Hypothalamus (tissue), 51 donors: ENCODE results near the gene EEF1AKMT1.
"Not testable (repeated sequence)": the region's sequence is repeated elsewhere in the genome, so short reads cannot be mapped to it uniquely, and the experiment has no call there.

Source experiments
- DNase-seq, 51 donors: peaks; one replicate each; lab custom pipeline; 2025; lab: John Stamatoyannopoulos, UW

The EEF1AKMT1 gene

DNA sequence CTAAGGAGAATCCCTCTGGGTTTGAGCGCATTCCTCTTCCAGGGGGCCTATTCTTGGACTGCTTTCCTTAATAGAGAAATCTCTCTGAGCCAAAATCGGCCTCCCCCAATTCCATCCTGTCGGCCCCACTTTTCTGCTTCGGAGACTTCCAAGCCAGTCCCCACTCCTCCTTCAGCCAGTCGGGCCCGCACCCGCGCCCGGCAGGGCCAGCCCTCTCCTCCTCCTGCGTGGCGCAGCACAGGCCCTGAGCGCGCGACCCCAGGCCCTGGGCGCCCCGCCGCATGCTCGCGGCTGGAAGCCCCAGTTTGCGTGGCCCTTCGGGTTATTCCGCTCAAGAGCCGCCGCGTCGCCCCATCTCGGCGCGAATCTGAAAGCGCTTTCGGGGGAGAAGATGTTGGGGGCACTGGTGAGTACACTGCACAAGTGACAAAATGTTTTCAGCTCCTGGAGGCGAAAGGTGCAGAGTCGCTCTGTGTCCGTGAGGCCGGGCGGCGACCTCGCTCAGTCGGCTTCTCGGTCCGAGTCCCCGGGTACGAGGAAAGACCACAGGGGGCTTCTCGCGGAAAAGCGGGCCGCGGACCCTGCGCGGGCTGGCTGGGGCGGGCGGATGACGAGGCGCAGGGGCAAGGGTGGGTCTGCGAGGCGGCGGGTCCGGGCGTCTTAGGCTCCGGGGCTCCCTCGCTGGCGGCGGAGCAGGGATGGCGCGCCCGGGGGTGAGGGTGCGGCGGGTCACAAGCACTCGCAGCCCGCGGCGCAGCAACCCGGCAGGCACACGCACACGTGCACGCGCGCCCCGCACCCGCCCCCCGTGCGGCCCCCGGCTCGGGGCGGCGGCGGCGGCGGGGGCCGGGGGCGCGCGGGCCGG, 70.6 kb downstream of the EEF1AKMT1 start, which contains the start of gene IL17D:
Gene IL17D, plus strand, starts transcription at position 785 of the 865 bp plus-strand sequence. CDS start 303 bp downstream, outside the sequence.
- peak in 26 of 51 donors; percentile 10 to 70 (median 51) for DNase-seq

DNA sequence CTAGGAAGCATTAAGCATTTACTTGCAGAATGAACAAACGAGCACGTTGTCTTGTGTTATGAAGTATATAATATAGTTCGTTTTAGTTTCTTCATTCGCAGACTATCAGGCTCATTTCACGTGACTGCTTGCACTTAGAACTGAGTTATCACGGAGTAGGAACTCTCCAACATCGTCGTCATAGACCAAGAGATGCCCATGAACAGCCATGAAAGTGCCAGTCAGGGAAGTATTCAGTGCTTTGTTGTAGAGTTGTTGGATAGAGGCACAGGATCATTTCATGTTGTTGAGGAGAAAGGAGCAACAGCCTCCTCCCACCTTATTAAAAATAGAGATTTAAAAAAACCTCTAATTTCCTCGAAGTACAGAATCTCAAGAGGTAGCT, 71.2 kb downstream of the EEF1AKMT1 start:
- DNase-seq: peak in 1 of 51 donors; percentile 58

DNA sequence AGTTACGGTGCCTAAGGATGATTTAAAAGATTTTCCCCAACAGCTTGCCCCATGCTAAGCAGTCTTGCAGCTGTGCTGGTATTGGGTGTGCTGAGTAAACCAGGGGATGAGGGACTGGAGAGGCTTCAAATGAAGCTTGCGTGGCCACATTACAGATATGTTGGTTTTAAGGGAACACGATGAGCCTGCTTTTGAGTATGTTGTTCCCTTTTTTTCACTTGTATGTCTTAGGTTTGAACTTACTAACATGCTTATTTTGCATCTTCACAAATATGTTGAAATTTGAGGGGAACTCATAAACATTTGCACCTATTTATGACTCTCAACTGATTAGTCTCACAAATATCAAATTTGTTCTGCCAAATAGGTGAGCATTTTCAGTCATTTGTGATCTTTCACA, 72.3 kb downstream of the EEF1AKMT1 start:
- DNase-seq: no peak

DNA sequence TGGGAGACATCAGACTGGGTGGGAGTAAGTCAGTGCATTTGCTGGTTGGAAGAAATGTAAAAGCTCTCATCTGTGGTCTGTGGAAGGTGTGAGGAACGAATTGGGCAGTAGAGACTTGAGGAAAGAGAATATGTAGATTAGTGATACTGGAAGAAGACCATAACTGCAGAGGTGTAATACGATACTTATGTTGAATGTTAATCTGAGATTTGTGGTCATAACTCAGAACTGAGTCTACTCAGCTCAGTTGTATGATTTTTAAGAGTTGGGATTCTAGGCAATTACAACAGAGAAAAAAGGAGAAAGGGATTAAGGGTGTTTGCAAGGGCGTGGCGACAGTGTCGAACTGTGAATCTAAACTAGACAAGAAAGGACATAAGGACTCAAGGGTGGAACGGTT, 73.5 kb downstream of the EEF1AKMT1 start:
- no peak for DNase-seq

DNA sequence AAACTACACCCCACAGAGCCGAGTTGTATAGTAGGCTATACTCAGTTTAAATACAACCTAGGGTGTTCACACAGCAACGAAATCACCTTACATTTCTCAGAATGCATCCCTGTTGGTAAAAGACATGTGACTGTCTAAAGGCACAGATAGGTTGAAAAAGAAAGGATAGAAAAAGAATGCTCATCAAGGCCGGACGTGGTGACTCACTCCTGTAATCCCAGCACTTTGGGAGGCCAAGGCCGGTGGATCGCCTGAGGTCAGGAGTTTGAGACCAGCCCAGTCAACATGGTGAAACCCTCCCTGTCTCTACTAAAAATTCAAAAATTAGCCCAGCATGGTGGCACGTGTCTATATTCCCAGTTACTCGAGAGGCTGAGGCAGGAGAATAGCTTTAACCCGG, 74.0 kb downstream of the EEF1AKMT1 start:
- no peak for DNase-seq

DNA sequence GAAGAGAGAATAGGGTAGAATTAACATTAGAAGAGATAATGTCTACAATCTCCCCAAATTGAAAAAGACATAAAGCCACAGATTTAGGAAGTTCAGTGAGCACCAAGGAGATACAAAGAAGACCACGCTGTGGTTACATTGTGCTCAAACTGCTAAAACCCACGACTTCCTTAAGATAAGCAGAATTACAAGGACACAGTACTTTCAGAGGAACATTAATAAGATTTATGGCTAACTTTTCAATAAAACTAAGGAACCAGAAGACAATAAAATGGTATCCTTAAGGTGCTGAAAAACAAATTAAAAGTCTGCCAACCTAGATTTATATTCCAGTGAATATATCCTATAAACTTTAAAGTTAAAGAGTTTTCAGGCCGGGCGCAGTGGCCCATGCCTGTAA, 77.7 kb downstream of the EEF1AKMT1 start:
- DNase-seq: no peak

DNA sequence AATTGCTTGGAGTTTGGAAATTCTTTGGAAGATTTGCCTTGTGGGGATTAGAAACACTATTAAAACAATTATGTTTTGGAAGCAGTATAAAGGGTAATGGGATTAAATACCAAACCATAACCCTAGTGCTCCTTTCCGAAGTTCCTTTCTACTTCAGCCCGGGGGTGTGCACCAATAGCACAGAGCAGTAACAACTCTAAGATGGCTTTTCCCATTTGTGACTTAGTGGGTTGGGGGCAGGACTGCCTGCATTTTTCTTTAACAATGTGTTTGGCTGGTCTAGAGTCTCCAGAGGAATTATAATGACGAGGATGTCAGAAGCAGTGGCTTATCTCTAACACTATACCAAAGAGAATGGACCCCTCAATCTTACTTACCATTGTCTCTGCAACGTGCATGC, 82.1 kb downstream of the EEF1AKMT1 start:
- no peak for DNase-seq

DNA sequence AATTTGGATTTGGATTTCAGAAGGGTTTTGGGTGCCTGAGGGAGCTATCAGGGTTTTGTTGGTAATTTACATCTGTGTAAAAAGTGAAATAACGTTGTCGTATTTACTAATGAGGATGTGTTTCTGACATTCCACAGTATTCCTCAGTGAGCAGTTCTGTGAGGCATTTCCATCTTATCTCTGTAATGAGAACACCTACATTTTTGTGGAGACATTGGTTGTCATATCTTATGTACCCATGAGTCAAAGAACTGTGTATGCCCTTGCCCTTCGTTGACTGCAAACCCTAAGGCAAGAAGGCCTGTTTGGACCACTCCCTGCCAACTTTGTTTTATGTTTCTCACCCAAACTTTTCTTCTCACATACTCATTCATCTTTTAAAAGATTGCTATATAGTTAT, 84.5 kb downstream of the EEF1AKMT1 start:
- DNase-seq: no peak

DNA sequence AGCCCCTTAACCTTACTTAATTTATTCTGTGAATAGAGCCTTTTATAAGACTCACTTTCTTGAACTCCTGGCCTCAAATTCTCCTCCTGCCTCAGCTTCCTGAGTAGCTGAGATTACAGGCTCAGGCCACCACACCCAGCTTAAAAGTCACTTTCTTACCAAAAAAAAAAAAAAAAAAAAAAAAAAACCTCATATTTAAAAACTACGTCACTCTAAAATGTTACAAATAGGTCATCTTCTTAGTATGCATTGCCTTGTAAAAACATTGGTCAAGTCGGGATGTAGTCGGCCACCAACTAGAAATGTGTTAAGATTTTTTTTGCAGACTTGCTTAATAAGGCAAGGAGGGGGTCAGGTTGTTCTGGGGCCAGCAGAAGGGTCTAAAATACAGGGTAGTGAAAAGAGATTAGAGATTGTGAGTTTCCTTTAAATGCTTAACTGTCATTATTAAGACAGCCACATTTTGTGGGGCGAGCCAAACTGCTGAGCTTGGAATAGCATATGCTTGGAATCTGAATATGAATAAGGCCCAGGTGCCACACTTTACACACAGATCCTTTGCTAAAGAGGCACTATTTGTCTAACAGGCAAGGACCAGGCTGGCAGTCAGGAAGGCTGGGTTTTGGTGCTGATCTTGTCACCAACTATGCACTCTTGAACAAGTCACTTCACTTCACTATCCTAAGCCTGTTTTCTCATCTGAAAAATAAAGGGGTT, 86.7 kb downstream of the EEF1AKMT1 start:
- DNase-seq: no peak

DNA sequence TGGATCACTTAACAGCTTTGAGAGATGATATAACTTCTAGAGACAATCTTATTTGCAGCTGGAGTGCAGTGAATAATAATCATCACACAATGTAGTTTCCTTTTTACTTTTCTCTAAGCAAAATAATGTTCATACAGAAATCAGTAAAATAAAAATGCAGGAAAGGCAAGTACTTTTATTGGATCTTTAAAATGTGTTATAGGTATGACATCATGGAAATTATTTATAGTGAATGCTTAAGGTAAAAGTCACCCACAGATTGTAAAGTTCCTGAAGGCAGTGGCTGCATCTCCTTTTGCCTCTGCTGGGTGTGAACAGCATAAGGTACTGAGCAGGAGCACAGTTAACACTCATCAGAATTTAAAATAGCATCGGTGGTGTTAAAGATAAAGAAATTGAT, 87.6 kb downstream of the EEF1AKMT1 start:
- no peak for DNase-seq

DNA sequence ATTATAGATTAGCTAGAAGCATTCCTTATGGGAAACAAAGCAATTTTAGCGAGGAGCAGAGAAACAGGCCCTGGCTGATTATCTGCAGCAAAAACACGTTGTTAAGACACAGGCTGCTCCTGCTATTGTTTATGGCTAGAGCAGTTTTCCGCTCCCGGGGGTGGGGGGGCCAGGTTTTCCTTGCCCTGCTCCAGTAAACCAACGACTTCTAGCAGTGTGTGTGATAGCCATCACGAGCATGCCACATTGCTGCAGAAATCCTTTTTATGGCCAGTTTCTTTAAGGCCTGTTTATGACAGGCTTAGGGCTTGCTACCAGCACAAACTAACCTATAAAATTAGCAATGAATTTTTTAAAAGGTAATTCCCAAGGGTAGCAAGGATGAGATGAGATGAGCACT, 88.7 kb downstream of the EEF1AKMT1 start:
- no peak for DNase-seq

DNA sequence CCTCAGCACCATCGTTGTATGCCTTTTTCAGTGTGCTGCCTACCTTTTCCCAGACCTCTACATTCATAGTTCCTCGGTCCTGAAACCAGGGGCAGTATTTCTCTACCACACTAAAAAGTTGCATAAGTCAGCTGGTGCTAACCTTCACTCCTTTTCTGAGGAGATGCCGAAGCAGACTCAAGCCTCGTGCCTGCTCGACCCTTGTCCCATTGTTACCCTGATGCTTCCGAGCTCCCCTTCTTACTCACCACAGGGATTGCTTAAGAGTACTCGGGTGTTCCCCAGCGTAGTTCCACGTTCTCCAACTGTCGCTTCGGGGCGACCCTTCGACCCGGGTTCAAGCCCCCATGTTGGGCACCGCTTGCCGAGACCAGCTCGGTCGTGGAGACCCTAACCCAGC, 89.2 kb downstream of the EEF1AKMT1 start:
- DNase-seq: no peak

DNA sequence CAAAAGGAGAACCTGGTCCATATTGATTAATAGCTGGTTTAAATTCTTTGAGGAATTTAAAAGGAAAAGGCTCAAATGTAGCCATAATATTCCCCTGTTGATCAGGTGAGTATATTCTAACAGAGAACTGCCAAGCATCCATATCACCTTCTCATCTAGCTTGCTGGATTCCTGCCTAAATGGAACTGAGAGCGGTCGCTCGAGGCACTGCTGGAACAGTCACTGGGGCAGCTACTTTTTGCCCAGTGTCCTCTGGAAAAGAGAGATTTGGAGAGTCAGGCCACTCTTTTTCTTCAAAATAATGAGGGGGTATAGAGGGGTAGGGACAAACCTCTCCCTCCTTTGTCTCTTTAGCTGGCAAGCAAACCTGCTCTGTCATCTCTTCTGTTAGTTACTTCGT, 89.7 kb downstream of the EEF1AKMT1 start:
- DNase-seq: no peak

DNA sequence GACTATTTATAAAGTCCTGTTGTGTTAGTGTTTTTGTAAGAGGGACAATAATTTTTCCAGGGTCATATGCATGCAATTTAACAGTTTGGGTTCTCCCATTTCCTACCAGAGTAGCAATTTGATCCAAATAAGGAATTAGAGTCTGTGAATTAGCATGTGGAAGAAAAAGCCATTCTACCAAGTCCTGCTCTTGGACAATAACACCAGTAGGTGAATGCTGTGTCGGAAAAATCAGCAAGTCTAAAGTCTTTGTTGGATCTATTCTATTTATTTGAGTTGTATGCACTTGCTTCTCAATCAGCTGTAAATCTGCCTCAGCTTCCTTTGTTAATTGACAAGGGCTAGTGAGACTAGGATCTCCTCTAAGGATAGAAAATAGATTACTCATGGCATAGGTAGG, 91.7 kb downstream of the EEF1AKMT1 start:
- no peak for DNase-seq

DNA sequence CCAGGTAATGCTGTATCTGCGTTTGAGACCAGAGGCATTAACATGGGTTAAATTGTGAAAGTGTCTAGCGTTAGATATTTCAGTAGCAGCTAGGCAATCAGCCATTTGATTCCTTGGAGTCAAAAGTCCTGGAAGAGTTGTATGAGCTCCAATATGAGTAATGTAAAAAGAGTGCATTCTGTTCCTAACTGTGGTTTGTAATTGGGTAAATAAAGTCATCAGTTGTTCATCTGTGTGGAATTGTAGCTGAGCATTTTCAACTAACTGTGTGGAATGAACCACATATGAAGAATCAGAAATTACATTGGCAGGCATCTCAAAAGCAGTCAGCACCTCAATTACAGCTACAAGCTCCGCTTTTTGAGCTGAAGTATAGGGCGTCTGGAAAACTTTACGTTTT, 92.3 kb downstream of the EEF1AKMT1 start:
- not testable (repeated sequence) for DNase-seq

DNA sequence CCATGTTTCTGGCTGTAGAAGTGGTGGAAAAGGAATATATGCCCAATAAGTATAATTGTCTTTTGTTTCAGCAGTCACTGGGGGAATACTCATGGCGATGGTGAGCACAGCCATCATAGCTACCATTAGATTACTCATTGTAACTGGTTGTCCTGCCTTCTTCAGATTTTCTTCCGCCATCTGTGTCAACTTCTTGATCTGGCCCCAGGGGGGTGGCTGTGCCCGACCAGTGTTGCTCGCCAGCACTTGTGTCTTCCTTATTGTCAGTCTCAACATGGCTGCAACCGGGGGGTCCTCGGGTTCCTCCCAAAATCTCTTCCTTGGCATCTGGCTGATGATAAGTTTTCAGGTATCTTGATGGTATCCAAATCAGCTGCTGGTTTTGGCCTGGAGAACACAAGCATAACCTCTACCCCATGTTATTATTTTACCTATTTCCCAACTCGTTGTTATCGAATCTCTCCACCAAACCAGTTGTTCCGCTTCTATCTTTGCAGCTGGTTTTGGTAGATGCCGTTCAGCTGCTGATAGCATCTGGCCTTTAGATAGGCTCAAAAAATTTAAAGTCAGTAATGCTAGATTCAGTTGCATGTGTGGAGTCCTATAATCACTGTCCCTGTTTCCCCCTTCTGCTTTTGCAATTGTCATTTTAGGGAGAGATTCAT, 93.2 kb downstream of the EEF1AKMT1 start:
- no peak for DNase-seq

DNA sequence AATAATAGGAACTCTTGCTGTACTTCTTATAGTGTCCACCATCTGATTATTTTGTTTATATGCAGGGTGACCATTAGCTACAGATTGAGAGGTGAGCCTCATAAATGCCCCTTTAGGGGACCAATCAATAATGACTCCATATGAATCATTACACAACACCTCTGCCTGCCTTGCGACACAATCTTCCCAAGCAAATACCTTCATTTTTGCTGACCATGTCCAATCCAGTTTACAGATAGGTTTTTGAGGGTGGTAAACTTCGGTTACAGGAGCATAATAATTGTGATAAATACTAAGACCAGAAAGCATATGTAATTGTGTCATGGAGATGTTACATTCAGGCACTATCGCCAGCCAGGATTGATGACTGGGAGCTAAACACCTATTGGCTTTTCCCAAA, 93.9 kb downstream of the EEF1AKMT1 start:
- DNase-seq: no peak
